Activated CD4-positive, alpha-beta T cell treated with anti-CD3 and anti-CD28 coated beads, Interleukin-2, Interleukin-6, amounts not matched to agents 100 ng/mL and 50 ng/mL, durations not matched to agents 16 hours and 8 hours (primary cell): ENCODE data around the gene DCAF12L1.

Experiments
- DNase-seq: peaks from one replicate; pipeline ENCODE4 v3.0.0-alpha.2; 2020

Gene DCAF12L1

GRCh38 chrX:126552313-126553022 lies at the start of gene DCAF12L1:
TSS of gene DCAF12L1 (minus strand) at chrX:126552814. CDS start at chrX:126552608, 206 bp downstream.
- DNase-seq: no peak

DNA sequence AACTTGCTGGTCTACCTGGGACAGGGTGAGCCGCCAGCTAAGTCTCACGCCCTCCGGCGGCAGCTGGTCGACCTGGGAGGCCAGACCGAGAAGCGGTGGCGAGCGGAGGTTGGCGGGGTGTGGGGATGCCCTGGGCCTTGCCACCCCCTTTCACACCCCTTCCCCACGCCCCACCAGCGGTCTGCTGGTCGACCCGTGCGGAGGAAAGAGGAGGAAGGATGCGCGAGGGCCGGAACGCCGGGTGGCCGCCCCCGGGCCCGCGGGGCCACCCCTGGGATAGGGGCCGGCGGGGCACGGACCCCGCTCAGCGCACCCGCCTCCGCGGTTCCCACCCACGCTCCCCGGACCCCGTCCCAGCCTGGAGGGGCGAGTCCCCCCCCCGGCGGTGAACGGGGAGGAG lies 28.3 kb upstream of the DCAF12L1 start:
- no peak for DNase-seq

DNA sequence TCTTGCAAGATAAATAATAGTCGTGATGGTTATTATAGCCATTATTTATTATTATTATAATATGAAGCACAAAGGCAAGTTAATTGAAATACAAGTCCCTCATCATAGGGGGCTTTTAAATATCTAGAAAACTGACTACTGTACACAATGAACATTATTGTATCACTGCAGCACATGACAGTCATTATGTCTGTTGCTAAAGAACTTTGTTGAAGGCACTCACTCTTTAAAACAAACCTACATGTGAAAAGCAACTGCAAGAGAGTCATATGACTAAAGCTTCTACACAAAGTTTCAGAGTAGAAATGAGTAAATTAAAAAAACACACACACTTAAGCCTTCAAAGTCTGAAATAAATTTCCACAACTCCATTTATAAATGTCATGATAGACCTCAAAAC lies 23.3 kb upstream of the DCAF12L1 start:
- DNase-seq: no peak

DNA sequence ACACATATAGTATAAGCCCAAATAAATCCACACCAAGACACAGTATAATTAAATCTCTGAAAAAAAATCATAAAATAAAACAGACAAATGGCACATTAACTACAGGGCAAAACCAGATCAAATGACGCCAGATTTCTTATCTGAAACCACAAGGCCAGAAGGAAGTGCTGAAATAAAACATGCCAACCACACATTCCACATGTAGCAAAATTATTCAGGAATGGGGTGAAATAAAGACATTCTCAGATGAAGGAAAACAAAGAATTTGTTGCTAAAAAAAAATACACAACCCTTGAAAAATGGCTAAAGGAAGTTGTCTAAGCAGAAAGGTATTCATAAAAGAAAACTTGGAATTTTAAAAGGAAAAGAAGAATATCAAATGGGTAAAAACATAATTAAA lies 4.5 kb upstream of the DCAF12L1 start:
- no peak for DNase-seq

DNA sequence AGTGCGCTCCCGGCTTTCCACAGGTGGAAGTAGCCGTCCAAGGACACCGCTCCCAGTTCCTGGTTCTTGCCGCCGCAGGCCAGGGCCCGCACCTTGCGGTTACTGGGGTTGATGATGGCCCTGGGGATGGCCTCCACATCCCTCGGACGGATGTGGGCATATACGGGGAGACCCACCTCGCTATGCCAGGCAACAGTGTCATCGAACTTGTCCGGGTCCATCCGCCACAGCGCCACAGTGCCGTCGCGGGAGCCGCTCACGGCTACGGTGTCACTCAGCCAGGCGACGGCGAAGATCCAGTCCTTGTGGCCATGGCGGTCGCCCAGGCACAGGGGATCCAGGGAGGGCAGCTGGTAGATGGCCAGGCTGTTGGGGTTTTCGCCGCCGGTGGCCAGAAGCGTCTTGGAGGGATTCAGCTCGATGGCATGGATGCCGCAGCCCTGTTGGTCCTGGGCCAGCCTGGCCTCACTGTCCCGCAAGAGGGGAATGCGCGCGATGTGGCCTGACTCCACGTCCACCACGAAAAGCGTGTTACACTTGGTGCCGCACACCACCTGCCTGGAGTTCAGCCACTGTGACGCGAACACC lies 795 bp downstream of the DCAF12L1 start:
- no peak for DNase-seq

- DNase-seq: no peak
Measured at GRCh38 chrX:126551306-126551705, 1.3 kb downstream of the DCAF12L1 start.

DNA sequence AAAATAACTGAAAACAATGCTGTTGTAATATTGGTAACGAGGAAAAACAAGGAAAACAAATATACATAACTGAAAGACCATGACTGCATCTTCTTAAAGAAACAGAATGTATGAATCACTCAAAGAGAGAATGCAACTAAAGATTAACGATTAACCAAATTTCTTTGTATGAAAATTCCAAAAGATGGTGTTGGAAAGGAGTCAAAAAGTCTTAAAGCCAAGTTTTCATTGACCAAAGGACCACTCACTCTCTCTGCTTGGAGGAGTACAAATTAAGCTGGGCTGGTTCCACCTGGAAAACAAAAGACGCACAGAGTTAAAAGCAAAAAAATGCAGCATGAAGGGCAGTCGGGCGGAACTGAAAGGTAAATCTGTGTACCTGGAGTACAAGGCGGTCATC lies 1.8 kb downstream of the DCAF12L1 start:
- no peak for DNase-seq

- DNase-seq: no peak
Measured at GRCh38 chrX:126509923-126510322, 42.7 kb downstream of the DCAF12L1 start.
